Activated T-helper 1 cell treated with Interleukin-2 at 50 U/mL for 16 hours (primary cell): Measurements from ENCODE around the gene ALPL.

Experiments
- DNase-seq: peaks from one replicate; pipeline ENCODE4 v3.0.0-alpha.2; 2020; ENCODE audit warnings: low read depth

The ALPL gene

DNA sequence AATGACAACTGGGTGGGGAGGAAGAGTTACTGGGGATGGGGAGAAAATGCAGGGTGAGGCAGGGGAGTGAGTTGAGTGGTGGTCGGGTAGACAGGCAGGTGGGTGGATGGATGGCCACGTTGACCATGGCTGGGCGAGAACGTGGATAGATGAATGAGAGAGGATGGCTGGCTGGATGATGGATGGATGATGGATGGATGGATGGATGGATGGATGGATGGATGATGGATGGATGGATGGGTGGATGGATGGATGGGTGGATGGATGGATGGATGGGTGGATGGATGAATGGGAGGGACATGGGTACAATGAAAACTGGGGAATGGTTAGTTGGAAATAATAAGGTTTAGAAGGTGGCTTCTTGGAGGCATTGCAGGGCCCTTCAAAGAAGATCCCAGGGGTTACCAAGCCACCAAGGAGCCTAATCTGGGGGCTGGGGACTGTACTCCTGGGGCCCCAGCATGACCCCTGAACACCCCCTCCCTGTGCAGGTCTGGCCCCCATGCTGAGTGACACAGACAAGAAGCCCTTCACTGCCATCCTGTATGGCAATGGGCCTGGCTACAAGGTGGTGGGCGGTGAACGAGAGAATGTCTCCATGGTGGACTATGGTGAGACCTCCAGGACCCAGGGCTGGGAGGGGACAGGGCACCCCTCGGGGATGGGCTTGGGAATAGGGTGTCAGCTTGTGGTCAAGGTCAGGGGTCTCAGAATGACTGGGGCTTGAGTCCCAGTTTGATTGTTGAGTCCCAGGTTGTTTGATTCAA is 67.0 kb downstream of the ALPL start:
- DNase-seq = no peak

DNA sequence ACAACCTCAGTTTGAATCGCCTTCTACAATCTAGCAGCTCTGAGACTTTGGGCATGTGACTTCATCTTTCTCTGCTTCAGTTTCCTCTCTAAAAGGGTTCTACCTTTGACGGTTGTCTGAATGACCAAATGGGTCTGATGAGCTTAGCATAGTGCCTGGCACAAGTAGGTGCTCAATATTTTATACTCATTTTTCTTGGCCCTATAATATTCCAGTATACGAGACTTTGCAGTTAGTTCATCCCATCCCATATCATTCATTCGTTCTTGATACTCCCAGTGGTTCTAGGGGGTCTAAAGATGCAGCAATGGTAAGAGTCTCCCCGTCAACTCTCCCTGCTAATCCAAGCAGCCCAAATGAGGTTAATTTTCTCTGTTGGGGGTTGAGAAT is 67.6 kb downstream of the ALPL start:
- DNase-seq = no peak

DNA sequence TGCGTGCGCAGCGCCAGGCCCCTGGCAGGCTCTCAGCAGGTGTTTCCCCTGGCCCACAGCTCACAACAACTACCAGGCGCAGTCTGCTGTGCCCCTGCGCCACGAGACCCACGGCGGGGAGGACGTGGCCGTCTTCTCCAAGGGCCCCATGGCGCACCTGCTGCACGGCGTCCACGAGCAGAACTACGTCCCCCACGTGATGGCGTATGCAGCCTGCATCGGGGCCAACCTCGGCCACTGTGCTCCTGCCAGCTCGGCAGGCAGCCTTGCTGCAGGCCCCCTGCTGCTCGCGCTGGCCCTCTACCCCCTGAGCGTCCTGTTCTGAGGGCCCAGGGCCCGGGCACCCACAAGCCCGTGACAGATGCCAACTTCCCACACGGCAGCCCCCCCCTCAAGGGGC is 68.1 kb downstream of the ALPL start:
- no peak for DNase-seq

DNA sequence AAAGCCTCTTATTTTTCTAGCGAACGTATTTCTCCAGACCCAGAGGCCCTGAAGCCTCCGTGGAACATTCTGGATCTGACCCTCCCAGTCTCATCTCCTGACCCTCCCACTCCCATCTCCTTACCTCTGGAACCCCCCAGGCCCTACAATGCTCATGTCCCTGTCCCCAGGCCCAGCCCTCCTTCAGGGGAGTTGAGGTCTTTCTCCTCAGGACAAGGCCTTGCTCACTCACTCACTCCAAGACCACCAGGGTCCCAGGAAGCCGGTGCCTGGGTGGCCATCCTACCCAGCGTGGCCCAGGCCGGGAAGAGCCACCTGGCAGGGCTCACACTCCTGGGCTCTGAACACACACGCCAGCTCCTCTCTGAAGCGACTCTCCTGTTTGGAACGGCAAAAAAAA is 68.7 kb downstream of the ALPL start:
- DNase-seq = no peak

DNA sequence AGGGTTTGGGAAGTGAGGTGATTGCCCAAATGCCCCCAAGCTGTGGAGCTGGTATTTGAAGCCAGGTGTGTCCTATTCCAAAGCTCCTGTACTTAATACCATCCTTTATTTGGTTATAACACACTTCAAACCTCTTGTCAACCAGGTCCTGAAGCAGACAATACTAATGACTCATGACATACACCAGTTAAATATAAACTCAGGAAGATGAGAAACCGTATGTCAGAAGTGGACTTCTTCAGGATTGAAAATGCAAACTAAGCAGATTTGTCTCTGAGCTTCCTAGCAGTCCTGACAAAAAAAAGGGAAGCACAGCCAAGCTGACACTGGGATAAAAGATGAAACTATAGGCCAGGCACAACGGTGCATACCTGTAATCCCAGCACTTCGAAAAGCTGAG is 70.6 kb downstream of the ALPL start:
- DNase-seq = no peak

DNA sequence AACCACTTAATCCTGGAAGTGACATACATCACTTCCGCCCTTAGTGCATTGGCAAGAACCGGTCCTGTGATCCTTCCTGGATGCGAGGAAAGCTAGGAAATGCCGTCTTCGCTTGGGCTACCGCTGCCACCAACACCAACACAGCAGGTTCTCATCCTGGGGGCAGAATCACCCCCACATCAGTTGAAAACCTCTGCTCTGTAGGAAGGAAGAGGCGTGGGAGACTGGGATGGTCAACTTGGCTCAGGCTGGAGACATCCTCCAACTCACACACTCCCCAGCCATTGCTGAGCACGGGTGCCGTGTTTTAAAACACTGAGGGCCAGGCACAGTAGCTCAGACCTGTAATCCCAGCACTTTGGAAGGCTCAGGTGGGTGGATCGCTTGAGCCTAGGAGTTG is 74.9 kb downstream of the ALPL start:
- DNase-seq = no peak

DNA sequence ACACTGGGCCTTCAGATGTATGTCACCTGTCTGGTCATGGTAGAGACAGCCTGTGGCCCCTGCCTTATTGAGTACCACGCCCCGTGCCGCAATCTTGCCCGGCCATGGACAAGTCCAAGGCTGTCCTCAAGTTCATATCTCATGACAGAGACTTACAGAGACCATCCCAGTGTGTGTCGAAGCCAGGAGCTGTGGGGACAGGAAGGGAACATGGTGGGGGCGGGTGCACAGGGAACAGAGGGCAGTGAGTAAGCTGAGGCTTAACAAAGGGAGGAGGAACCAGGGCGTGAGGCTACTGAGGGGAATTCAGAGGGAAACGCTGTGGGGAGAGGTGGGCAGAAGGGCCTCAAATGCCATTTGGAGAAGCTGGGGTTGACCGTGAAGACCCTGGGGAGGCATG is 75.8 kb downstream of the ALPL start:
- no peak for DNase-seq

DNA sequence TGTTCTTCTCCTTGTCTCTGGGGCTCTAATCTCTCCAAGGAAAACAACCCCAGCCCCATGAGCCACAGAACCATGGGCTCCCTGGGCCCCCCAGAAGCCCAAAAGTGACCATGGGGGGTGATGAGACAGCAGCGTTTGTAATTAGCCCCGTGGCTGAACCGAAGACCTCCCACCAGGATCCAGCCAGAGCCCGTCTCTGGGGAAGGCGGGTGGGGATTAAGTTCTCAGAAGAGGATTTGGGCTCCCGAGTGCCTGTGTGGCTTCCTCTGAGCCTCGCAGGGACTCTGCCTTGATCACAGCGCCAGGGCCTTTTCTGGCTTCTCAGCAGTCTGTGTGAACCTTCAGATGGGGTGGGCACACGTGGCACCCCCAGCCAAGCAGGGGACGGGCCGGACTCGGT is 77.0 kb downstream of the ALPL start:
- no peak for DNase-seq

DNA sequence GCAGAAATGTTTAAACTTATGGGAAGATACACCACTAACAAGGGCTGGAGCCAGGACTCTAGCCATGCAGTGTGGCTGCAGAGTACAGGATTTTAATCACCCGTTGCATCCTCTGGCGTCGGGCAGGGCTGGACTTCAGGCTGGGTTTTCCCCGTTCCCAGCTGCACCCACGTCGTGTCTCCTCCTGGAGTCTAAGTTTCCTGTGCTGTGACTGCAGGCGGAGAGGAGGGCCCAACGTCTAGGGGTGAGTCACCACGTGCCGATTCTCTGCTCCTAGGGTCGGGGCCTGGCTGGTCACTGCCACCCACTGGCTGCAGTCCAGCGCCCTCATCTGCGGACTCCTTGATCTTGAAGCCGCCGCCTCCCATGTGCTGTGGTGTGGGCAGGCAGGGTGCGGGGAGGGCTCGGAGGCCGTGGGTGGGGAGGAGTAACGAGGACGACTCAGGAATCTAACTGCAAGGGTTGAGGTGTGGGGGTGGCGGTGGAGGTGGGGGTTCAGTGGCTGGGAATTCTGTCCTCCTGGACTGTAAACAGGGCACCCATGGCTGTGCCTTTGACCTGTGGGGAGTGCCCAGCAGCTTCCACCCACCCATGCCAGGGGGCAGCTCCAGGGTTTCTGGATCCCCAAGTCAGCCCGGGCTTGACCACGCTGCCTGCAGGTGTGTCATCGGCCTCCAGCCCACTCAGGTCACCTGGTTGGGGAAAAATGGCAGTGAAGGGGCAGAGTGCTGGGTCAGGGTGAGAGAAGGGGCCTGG is 77.8 kb downstream of the ALPL start:
- DNase-seq = no peak

DNA sequence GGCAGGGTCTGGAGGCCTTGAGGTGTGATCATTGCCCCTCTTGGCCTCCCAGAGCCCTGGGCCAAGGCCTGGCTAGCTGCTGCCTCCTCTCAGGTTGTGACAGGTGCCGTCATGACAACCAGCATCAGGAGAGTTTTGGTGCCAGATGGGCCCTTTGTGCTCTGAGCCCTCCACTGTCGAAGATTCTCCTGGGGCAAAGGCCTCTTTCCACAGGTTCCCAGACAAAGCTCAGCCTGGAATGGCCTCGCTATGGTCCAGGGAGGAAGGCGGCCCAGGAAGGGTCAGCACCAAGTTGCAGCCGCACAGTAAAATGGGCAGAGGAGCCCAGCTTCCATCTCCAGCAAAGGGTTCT is 78.4 kb downstream of the ALPL start:
- no peak for DNase-seq

DNA sequence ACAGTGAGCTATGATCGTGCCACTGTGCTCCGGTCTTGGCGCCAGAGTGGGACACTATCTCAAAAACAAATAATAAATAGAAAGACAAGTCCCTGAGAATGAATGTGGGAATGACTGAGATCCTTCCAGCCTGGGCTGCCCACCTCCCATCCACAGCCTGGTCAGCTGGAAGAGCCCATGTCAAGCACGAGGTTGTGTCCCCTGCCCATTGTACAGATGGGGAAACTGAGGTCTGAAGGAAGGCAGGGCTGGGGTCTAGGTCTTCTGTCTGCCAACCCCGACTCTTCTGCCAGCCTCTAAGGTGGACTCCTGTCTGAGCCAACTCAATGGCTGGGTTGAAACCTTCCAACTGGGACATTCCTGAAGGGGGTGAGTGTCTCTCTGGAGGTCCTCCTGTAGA is 80.4 kb downstream of the ALPL start:
- no peak for DNase-seq

DNA sequence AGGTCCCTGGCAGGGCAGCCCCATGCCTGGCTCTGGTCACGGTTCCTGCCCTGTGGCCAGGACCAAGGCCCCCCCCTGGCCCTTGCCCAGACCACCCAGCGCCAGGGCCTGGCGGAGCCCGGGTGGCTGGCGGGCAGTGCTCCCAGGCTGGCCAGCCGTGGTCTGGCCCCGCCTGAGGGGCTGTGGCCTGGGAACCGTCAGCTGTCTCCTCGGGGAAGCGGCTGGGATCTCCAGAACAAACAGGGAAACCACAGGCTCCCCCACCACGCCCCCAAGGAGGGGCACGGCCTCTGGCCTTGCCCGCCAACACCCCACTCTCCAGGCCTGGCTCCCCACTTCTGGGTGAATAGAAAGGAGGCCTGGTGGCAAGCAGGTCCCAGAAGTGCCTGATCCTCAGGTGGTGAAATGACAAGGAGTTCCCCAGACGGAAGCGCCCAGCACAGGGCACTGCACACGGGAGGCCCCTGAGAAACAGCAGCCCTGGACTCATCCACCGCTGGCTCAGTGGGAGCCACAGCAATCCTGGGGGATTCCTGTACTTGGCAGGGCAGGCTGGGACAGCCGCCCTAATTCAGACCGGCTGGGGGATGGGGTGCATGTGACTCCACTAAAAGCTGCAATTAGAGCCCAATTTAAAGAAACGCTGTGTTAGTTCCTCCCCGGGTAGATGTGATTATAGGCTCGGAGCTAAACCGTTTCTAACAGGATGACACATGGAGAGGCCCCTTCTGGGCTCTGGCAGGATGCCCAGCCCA is 81.1 kb downstream of the ALPL start:
- no peak for DNase-seq

DNA sequence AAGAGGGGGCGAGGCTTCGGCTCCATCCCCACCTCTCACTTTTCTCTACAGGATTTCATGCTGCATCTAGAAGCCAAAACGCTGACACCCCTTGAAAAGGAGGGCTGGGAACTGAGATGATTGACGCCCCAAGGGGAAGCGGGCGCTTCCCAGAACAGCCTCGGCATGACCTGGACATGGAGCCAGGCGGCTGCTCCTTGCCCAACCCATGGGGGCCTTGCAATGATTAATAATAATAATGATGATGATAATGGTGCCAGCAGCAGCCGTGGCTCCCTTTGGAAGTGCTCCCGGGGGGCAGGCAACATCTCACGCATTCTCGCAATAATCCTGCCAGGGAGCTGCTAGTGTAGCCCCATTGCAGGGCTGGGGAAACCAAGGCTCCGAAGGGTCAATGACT is 81.7 kb downstream of the ALPL start:
- DNase-seq = no peak

DNA sequence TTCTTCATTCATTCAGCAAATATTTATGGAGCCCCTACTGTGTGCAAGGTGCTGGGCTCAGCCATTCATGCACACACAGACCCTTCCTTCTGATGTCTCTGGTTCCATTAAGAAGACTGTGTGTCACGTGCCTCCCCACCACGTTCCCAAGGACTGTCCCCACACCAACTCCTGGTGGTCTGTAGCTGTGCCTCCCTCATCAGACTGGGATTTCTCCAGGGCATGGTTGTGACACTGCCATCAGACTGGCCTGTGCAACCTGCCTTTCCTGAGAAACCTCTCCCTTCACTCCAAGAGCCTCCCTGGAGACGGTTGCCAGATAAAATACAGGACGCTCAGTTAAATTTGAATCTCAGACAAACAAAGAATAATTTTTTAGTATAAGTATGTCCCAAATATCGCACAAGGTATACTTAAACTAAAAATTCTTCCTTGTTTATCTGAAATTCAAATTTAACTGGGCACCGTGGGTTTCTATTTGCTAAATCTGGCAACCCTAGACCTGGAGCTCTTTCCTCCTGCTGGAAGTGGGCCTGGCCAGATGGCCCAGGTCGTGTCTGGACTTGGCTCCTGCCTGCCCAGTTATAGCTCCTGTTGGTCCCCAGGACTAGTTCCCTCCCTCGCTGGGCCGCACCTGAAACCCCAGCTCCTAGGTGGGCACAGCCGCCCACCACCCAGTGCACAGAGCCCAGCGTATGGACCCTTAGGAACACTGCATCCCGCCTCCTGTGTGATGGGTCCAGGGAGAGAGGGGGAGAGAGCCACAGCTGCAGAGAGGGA is 83.1 kb downstream of the ALPL start:
- DNase-seq = no peak

DNA sequence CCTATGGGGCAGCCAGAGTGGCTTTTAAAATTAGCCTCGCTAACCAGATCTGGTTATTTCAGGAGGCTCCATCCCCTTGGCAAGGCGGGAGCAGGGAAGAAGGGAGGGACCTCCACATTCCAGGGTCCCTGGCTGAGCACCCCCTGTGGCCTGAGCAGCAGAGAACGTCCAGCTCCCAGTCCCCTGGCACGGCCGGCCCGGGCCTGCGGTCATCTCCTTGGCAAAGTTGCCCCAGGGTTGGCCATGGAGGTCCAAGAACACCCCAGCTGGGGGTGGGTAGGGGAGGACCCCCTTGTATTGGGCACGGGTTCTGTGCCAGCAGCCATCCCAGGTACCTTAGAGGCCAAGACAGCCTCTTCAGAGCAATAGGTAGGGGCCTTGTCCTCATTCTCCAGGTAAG is 84.0 kb downstream of the ALPL start:
- DNase-seq = no peak

DNA sequence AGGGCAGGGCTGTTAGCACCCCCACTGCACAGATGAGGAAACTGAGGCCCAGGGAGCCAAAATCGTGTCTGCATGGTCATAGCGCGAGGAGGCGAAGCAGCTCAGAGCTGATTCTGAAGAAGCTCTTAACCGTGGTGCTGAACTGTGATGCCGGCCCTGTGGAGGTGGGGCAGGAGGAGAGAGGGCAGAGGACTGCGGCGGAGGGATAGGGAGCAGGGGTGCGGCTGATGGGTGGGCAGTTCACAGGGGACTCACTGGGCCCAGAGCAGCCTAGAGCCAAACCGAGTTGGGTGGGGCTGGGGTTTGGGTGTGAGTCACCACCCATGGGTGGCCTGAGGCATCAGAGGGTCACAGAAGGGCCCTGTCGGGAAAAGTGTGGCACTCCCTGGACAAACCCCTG is 85.3 kb downstream of the ALPL start:
- no peak for DNase-seq

DNA sequence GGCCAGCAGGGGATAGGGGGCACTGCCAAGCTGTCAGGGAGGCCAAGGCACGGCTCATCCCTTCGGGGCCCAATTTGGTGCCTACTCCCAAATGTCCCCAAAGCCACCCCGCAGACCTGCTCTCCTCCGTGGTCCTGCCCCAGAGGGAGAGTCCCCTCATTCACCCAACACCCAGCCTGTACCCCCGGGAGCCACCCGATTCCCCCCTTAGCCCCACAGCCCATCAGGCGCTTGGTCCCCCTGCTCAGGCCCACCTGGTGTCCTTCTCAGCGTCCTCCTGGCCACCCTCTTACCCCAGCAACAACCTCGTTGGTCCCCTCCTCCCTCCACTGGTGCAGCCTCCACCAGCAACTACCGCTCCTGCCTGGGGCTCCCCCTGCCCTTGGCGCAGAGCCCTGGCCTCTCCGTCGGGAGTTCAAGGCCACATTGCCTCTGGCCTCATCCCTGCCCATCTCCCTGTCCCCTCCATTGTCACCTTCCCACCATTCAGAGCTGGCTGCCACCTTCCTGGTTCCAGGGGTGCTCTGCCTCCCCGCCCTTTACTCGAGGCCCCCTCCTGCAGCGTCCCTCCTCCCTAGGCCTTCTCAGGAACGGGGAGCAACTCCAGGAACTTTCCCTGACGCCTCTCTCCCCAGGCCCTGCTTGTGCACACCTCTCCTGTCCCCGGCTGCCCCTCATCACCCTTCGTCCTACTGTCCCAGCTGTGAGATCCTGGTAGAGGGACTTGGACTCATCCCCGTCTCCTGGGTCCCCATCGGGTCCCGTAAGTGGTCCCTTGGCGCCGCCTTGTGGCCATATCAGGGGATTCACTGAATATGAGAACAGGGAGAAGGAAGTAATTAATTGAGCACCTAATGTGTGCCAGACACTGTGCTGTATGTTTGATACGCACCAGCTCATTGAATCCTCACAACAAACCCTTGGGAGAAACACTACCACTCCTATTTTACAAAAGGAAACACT is 86.0 kb downstream of the ALPL start:
- DNase-seq = no peak

DNA sequence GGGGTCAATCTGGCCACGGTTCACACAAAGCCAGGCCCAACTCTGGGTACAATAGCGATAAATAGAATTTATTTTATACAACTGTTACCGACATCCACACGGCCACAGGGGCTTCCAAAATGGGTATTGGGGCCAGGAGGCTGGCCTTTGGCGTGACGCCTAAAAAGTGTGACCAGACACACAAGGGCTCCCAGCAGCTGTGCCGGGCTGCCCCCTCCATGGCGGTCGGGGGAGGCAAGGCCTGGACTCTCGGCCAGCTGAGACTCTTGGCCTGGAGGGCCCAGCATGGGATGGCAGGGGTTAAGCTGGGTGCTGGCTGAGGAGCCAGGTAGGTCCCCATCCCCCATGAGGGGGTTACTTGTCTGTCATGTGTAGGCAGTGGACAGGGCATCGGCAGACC is 87.0 kb downstream of the ALPL start:
- DNase-seq = no peak

DNA sequence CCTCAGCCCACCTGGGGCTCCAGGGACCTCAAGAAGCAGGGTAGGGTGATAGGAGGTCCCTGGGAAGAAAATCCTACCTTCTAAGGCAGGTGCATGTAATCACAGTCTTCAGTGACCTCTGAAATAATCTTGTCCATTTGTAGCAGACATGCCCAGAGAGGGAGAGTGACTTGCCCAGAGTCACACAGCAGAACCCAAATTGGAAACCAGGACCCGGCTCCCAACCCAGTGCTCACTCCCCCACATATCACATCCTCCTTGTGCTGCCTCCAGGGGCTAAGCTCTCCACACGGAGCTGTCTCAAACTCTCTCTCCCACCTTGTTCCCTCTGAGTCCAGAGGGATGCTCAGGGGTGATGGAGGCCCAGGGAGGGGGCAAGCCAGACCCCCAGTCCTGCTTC is 87.4 kb downstream of the ALPL start:
- no peak for DNase-seq

DNA sequence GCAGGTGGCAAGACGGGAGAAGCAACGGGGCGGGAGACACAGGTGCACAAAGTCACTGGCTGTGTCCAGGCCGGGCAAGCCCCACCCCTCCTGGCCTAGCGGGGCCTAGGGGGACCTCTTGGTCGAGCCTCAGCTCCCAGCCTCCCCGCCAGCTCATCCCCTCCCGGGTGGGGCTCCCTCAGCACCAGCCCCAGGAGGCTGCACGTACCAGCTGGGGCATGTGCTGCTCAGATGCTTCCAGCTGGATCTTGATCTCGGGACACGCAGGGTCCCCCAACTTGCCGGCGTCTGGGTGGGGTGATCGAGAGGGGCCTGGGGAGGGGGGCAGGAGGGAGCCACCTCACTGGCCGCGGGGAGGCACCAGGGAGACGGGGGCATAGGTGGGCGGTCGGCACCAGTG is 88.5 kb downstream of the ALPL start:
- no peak for DNase-seq

DNA sequence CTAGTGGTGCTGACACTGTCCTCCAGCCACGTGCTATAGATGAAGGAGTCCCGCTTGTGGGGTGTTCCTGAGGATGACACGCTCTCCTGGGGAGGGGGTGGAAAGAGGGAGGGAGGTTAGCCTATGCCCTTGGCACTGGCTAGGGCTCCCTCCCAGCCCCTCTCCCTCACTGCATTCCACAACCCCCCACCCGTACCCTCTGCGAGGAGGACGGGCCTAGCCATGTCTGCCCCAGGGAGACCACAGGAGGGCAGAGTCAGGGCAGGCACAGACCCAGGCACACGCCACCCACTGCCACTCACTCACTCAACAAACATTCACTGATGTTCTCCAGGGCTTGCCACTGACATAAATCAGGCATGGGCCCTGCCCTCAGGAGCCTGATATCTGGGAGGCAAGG is 89.2 kb downstream of the ALPL start:
- no peak for DNase-seq
